Sigmoid colon (tissue), 7 donors: ENCODE results near the gene CFAP54. TPM values are rescaled to one million over a fixed set of nuclear protein-coding genes. Genes with fewer than 3 reads are reported as not detected.

Source experiments
- DNase-seq: peaks from one replicate; pipeline ENCODE4 v3.0.0-alpha.2; 2019
- H3K27ac ChIP-seq, 4 donors: fragments of 200-600 bp; sonication (generic); one replicate each; pipeline ENCODE4 v1.5.1; 2016 to 2019; ENCODE audit warnings: mild to moderate bottlenecking in 1 of 4
- H3K27me3 ChIP-seq, 3 donors: fragments of 200-600 bp; sonication (generic); one replicate each; pipeline ENCODE4 v1.5.1; 2019; ENCODE audit warnings: mild to moderate bottlenecking in 1 of 3
- H3K36me3 ChIP-seq, 4 donors: fragments of 200-600 bp; sonication (generic); one replicate each; pipeline ENCODE4 v1.5.1; 2016 to 2019
- H3K4me1 ChIP-seq, 4 donors: fragments of 200-600 bp; sonication (generic); one replicate each; pipeline ENCODE4 v1.5.1; 2017 to 2019
- H3K4me3 ChIP-seq, 4 donors: fragments of 200-600 bp; sonication (generic); one replicate each; pipeline ENCODE4 v1.5.1; 2017 to 2019; ENCODE audit warnings: mild to moderate bottlenecking in 2 of 4, moderate library complexity in 1 of 4
- H3K9me3 ChIP-seq, 4 donors: fragments of 200-600 bp in 3 of 4; sonication (generic) in 3 of 4; one replicate each; pipeline versions ENCODE4 v1.5.1 to v1.6.1; 2013 to 2019
- CTCF ChIP-seq, 4 experiments: fragments of 450-650 bp in 3 of 4; fragments of 200-600 bp in 1 of 4; IDR thresholded peaks; one replicate each; pipeline ENCODE4 v1.5.1; 2016 to 2019; ENCODE audit warnings: antibody characterized with exemption in 4 of 4, mild to moderate bottlenecking in 3 of 4, moderate library complexity in 2 of 4
- EP300 ChIP-seq, 4 donors: sonication (generic); formaldehyde crosslinking; IDR thresholded peaks; one replicate each; pipeline ENCODE4 v1.6.1; 2017; ENCODE audit warnings: antibody characterized with exemption in 4 of 4
- POLR2A ChIP-seq, 2 donors: fragments of 450-650 bp; IDR thresholded peaks; one replicate each; pipeline ENCODE4 v1.6.1; 2016; ENCODE audit warnings: antibody characterized with exemption in 2 of 2, mild to moderate bottlenecking in 2 of 2, moderate library complexity in 2 of 2
- POLR2AphosphoS5 ChIP-seq, 4 donors: sonication (generic); formaldehyde crosslinking; IDR thresholded peaks; one replicate each; pipeline ENCODE4 v1.6.1; 2017; ENCODE audit warnings: antibody characterized with exemption in 4 of 4
- WGBS, 2 donors: extraction: QIAGEN DNeasy Blood & Tissue Kit; methylation state at CpG; one replicate each; pipeline ENCODE4 v1.1.7; 2013; 5-methylcytosine and 5-hydroxymethylcytosine counted together
- intact Hi-C: fragments of 100-400 bp; cut with DNase I; formaldehyde crosslinking; loops from one replicate; pipeline ENCODE4 v1.15.1; 2023
- polyA plus RNA-seq, 3 donors: library from polyadenylated mRNA; stranded (reverse); fragments of 200-250 nt; gene quantifications; one replicate each; pipeline ENCODE4 v1.2.3, GENCODE V29; 2013
- total RNA-seq, 4 donors: library from RNA; depleted of rRNA; stranded (reverse); fragments of >200 nt; gene quantifications; one replicate each; pipeline ENCODE4 v1.1.0, GENCODE V29; 2016
- donor health status: healthy with polysubstance abuse.
- donor health status: Bipolar disorder and iron deficiency.
- donor health status: healthy.

The CFAP54 gene
- total and polyA plus RNA-seq, 7 donors = 0.07 to 10.5 (median 3.1) TPM; not detected in 2

DNA sequence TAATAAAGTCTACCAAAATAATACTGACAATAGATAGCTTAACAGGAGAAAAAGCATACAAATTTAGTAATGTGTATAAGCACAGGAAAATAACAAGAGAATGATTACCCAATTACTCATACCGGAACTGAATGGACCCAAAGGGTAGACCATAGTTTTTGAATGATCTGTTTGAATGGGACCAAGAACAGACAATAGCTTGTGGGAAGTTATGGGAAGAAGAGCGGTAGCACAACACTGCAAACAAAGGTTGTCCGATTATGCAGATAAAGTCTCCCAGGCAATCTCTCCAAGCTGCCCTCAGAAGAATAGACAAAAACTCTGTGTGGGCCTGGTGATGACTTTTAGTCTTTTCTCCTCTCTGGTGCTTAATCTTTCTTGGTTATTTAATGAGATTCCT is 321.1 kb downstream of the CFAP54 start:
- WGBS, 2 donors = 85 to 93% methylated on average over 3 of the region's 3 CpGs
- no peak overlapping the region for H3K4me3 ChIP-seq
- intact Hi-C loops = no loop called here
- H3K27ac ChIP-seq = no peak overlapping the region
- DNase-seq = no peak
- no peaks in the 10 kb centered on the region for H3K27me3 ChIP-seq
- no peak for TF ChIP-seq POLR2AphosphoS5 (IDR thresholded peaks at IDR 0.05)
- TF ChIP-seq CTCF (IDR thresholded peaks at IDR 0.05) = no peak
- TF ChIP-seq POLR2A (IDR thresholded peaks at IDR 0.05) = no peak
- TF ChIP-seq EP300 (IDR thresholded peaks at IDR 0.05) = no peak
- no peaks in the 10 kb centered on the region for H3K36me3 ChIP-seq
- H3K9me3 ChIP-seq = no peaks in the 10 kb centered on the region
- no peaks in the 10 kb centered on the region for H3K4me1 ChIP-seq

DNA sequence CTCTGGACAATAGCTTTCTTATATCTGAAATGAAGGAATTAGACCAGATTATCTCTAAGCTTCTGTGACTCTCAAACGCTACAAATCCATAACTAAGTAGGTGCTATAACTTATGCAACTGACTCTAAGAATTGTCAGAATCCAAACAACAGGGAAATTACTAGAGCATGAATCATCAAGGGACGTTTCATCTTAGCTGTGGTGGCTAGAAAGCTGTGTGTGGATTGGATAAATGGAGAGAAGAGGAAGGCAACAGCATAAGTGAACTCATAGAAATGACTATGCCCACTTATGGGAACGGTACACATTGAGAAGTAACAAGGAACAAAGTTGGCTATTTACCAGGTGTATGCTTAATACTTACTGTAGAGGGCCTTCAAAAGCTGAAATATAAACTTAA is 321.7 kb downstream of the CFAP54 start:
- no peak overlapping the region for H3K27ac ChIP-seq
- DNase-seq = no peak
- no peaks in the 10 kb centered on the region for H3K4me1 ChIP-seq
- H3K4me3 ChIP-seq = no peak overlapping the region
- intact Hi-C loops = no loop called here
- no peak for TF ChIP-seq EP300 (IDR thresholded peaks at IDR 0.05)
- no peak for TF ChIP-seq POLR2A (IDR thresholded peaks at IDR 0.05)
- no peak for TF ChIP-seq POLR2AphosphoS5 (IDR thresholded peaks at IDR 0.05)
- TF ChIP-seq CTCF (IDR thresholded peaks at IDR 0.05) = no peak
- H3K9me3 ChIP-seq = no peaks in the 10 kb centered on the region
- 60 to 71% methylated on average over 3 of the region's 3 CpGs for WGBS, 2 donors
- no peaks in the 10 kb centered on the region for H3K36me3 ChIP-seq
- no peaks in the 10 kb centered on the region for H3K27me3 ChIP-seq

GRCh38 chr12:96812153-96812552 is 322.8 kb downstream of the CFAP54 start:
- TF ChIP-seq CTCF (IDR thresholded peaks at IDR 0.05) (no peak), EP300 (IDR thresholded peaks at IDR 0.05) (no peak), POLR2AphosphoS5 (IDR thresholded peaks at IDR 0.05) (no peak), POLR2A (IDR thresholded peaks at IDR 0.05) (no peak)
- H3K4me1 ChIP-seq = no peaks in the 10 kb centered on the region
- DNase-seq = no peak
- H3K27me3 ChIP-seq = no peaks in the 10 kb centered on the region
- H3K36me3 ChIP-seq = no peaks in the 10 kb centered on the region
- intact Hi-C loops = no loop called here
- 40 to 56% methylated on average over 2 of the region's 2 CpGs for WGBS, 2 donors
- H3K4me3 ChIP-seq = no peak overlapping the region
- H3K9me3 ChIP-seq = no peaks in the 10 kb centered on the region
- no peak overlapping the region for H3K27ac ChIP-seq

GRCh38 chr12:96814200-96814599 is 324.8 kb downstream of the CFAP54 start:
- H3K27me3 ChIP-seq = no peaks in the 10 kb centered on the region
- intact Hi-C loops = no loop called here
- 85% methylated on average over 2 of the region's 2 CpGs for WGBS, 2 donors
- H3K36me3 ChIP-seq = no peaks in the 10 kb centered on the region
- TF ChIP-seq CTCF (IDR thresholded peaks at IDR 0.05) = no peak
- H3K4me3 ChIP-seq = no peak overlapping the region
- no peaks in the 10 kb centered on the region for H3K4me1 ChIP-seq
- no peak for DNase-seq
- H3K9me3 ChIP-seq = no peaks in the 10 kb centered on the region
- no peak overlapping the region for H3K27ac ChIP-seq

DNA sequence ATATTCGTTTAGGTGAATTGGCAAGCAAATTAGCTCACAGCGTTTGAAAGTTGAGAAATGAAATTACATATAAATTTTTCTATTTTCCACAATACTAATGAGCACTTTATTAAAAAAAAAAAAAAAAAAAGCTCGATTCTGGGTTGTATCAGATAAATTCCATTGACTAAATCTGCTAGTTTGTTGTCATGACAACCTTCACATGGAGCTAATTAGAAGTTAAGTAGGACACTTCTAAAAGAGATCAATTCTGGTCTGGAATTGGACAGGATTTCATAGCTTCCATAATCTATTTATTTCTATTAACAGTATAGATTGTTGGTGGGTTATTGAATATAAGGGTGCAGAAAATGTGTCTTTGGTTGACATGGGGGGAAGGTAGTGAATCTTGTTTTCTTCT is 332.2 kb downstream of the CFAP54 start:
- intact Hi-C loops = no loop called here
- no peak for TF ChIP-seq CTCF (IDR thresholded peaks at IDR 0.05)
- no peak for TF ChIP-seq POLR2A (IDR thresholded peaks at IDR 0.05)
- no peak for TF ChIP-seq EP300 (IDR thresholded peaks at IDR 0.05)
- TF ChIP-seq POLR2AphosphoS5 (IDR thresholded peaks at IDR 0.05) = no peak
- 68 to 75% methylated on average over 3 of the region's 3 CpGs for WGBS, 2 donors
- Histone ChIP-seq H3K36me3 (no peaks in the 10 kb centered on the region), H3K27me3 (no peaks in the 10 kb centered on the region), H3K9me3 (no peaks in the 10 kb centered on the region), H3K4me1 (no peaks in the 10 kb centered on the region), H3K4me3 (no peak overlapping the region), H3K27ac (no peak overlapping the region)
- no peak for DNase-seq
